Glomerular visceral epithelial cell (primary cell): ENCODE results near the gene AFAP1L1.

Experiments
- DNase-seq: peaks from one replicate; pipeline ENCODE4 v3.0.0-alpha.2; 2016; ENCODE audit errors: extremely low spot score

AFAP1L1 gene

DNA sequence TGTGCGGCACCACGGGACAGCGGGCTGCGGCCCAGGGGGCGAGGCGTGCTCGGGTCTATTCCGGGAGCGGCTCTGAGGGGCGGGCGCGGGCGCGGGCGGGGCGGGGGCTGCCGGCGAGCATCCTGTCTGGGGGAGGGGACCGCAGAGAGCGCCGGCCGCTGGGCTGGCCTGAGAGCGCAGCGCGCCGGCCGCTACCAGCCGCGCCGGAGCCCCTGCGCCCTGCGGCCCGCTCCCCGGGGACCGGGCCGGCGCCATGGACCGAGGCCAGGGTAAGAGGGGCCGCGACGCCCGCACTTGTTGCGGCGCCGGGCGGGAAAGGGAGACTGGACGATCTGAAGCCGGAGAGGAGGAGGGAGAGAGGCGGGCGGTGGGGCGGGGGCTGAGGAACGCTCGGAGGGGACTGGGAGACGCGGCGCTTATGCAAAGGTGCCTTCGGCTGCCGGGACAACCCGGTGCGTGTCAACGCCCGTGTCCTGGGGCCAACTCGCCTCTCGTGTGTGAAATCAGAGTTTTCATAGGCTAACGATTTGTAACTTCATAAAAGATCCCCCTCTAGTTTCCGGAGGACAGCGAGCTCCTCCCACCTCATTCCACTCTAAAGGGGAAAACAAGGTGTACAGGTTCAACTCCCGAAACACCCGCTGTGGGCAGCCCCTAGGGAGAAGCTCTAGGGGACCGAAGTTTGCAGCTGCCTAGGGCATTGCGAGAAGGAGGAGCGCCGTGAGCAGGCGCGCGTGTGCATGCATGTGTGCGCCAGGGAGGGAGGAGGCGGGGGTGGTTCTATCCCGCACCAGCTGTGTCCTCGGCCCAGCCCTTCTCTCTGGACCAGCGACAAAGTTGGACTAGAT is at the start of gene AFAP1L1:
Gene AFAP1L1, plus strand, starts transcription at position 144 of the 848 bp plus-strand sequence. Its CDS starts 110 bp downstream, at position 254.
- peak; percentile 73 for DNase-seq

DNA sequence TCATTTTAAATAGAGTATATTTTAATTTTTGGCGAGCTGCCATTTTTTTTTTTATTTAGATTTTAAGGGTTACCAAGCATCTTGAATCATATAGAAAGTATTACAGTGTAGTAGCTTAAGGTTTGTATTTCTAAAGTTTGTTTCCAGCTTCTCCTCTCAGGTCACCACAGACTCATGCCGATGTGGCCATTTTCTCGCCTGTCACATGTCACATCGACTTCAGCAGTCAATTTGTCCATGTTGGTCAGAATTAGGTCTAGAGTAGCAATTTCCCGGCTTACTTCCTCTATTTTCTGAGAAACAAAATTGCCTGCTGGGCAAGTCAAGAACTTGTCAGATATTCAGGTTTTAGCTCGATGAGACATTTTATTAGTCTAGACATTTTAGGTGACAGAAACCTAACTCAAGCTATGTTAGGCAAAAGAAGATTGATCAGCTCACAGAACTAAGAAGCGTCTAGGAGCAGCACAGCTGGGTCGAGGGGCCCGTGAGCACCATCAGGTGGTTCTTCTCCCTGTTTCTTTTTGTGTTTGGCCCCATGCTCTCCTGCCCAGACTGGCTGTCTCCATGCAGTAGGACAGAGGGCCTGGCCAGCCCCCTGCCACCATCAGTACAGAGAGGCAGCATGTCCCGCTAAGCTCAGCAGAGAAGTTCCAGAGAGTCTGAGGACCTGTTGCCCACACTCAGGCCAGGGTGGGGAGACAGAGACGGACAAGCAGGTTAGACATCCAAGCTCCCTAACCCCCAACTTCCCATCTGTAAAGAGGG is 48.4 kb upstream of the AFAP1L1 start:
- no peak for DNase-seq

- no peak for DNase-seq
Observed at GRCh38 chr5:149224282-149224681, 47.4 kb upstream of the AFAP1L1 start.

- DNase-seq, result peak; percentile 67
Observed at GRCh38 chr5:149227168-149227826, 44.4 kb upstream of the AFAP1L1 start.

DNA sequence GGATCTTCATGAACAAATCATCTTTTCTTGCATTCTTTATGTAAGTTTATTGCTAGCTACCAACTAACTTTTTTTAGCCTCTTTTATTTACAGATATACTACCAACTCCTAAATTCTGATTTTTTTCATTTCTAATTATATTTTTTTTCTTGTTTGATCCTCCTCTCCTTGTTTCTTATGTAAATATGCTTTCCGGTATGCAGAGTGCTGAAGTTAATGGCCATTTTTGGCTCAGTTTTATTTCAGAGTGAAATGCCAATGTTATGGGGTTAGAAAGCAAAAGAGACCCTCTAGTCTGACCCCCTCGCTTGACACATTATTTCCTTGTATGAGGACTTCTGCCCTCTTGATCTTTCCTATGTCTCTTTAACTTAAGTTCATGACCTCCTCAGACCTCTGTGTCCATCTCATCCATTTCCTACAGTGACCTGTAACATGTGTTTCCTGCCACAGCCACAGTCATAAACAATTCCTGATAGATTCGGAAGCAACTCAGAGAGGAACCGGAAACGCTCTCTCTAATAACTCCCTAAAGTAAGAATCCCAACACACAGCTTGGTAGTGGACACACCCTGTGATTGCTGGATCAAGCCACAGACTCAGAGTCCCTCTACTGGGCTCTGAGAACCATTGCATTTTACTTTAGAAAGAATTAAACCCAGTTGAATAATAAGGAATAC is 42.9 kb upstream of the AFAP1L1 start:
- DNase-seq, result peak; percentile 79

- no peak for DNase-seq
Observed at GRCh38 chr5:149229298-149229937, 42.2 kb upstream of the AFAP1L1 start.

DNA sequence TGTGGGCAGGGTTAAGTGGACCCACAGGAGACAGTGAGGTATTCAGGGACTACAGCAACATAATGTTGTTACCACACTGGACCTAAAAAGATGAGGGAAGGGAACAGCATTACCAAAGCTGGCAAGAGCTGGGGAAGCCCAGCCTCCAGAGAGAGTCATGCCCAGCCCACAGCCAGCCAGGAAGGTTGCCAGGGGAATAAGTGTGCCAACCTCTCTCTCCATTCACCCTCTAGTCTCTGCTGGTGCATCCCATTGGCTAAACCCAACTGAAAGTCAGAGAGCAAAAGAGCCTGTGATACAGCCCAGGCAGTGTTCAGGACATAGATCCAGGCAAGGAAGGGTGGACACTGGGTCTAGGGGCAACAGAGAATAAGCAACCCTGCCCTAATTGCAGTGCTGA is 35.8 kb upstream of the AFAP1L1 start:
- no peak for DNase-seq

DNA sequence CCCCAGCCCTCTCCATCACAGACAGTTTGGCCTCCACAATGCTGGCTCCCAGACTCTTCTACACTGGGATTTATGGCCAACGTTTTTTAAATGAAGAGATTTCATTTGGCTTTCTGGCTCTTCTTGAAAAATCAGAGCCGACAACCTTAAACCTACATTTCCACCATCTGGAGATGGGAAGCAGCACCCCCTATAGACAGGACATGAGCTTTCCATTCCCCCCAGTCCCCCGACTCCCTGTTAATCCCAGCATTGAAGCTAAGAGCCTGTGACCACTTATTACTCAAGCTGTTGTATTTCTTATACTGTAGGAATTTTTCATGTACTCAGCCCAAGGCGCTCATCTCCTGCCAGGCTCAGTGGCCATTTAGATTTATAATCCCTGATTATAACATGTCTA is 34.0 kb upstream of the AFAP1L1 start:
- DNase-seq, result no peak

DNA sequence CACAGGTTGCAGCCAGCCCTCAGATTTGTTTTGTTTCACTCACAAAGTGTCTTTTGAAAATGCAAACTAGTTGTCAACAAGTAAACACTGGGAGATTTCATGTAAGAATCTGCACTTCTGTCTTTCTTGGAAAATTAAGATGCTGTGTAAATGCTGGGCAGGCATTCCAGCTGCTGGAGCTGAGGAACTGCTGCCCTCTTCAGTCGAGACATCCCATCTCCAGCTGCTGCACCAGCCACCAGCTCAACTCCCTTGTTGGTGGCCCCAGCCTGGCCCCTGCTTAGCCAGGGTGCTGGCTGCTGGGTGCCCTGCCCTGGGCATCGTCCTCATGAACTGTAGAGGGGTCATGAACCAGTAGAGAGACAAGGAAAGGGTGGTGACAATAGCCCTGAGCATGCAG is 33.1 kb upstream of the AFAP1L1 start:
- DNase-seq, result no peak

DNA sequence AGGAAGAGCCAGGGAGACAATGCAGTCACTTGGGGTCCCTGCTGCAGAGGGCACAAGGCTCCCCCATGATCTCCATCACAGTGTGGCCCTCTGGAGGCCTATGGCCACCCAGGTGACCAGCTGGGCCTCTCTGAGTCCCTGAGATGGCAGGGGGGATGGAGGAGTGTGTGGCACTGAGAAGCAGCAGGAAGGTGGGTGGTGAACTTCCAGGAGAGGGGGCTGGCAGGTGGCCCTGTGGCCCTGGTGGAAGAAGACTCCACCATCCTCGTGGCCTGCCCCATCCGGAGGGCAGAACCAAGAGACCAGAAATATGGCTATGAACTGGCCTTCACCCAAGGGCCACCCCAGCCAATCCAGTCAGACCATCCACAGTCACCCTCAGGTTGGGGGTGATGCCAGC is 31.7 kb upstream of the AFAP1L1 start:
- DNase-seq, result no peak

- DNase-seq, result no peak
Observed at GRCh38 chr5:149240354-149240998, 31.2 kb upstream of the AFAP1L1 start.

- DNase-seq, result no peak
Observed at GRCh38 chr5:149242339-149242738, 29.3 kb upstream of the AFAP1L1 start.

DNA sequence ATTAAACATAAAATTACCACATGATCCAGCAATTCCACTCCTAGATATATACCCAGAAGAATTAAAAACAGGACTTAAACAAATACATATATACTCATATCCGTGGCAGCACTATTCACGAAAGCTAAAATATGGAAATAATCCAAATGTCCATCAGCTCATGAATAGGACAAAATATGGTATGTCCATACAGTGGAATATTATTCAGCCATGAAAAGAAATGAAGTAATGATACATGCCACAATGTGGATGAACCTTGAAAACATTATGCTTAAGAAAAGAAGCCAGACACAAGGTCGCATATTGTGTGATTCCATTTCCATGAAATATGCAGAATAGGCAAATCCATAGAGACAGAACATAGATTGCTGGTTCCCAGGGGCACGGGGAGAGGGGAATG is 24.8 kb upstream of the AFAP1L1 start:
- DNase-seq, result no peak

DNA sequence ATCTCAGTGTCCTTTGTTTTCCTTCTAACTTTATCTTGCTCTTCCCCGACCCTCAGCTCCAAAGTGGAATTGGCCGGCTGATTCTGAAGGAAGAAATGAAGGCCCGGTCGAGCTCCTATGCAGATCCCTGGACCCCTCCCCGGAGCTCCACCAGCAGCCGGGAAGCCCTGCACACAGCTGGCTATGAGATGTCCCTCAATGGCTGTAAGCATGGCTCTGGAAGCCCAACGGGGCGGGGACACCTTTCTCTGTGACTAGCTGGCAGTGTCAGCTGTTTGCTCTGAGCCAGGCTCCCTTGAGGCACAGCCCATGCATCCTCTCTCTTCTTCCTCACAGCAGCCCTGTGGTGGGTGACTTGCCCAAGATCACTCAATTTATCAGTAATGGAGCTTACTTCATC is 23.9 kb upstream of the AFAP1L1 start:
- DNase-seq, result no peak

GRCh38 chr5:149251546-149251945 is 20.1 kb upstream of the AFAP1L1 start:
- DNase-seq, result no peak

- peak; percentile 37 for DNase-seq
Observed at GRCh38 chr5:149254506-149254905, 17.2 kb upstream of the AFAP1L1 start.

- peak; percentile 58 for DNase-seq
Observed at GRCh38 chr5:149256451-149256850, 15.2 kb upstream of the AFAP1L1 start.

DNA sequence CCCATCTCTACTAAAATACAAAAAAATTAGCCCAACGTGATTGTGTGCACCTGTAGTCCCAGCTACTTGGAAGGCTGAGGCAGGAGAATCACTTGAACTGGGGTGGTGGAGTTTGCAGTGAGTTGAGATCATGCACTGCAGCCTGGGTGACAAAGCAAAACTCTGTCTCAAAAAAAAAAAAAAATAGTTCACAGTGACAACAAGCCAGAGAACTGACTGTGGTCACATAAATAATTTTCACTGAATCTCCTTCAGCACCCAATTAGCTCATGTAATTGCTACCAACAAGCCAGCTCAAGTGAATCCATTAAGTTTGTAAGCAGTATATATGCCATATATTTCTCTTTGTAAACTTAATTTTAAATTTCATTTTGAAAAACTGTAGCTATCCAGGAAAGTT is 14.5 kb upstream of the AFAP1L1 start:
- DNase-seq, result peak; percentile 26

- DNase-seq, result peak; percentile 93
Observed at GRCh38 chr5:149257889-149258705, 13.6 kb upstream of the AFAP1L1 start.

DNA sequence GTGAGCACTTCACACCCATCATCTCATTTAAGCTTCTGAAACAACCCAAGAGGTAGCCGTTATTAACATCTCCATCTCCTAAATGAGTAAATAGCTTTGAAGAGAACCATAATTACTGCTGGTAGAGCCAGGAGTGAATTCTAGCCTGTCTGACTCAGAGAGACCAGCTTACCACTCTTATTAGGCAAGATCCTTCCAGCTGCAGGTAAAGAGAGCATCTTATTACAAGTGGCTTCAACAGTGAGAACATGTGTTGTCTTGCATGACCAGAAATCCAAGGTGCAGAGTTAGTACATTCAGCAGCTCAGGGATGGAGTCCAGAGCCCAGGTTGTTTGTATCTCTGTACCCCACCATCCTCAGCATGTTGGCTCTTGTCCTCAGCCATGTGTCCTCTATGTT is 10.9 kb upstream of the AFAP1L1 start:
- DNase-seq, result peak; percentile 28
